K562 (cell line): ENCODE measurements around the gene AKT3. TPM values are rescaled to one million over a fixed set of nuclear protein-coding genes. Genes with fewer than 3 reads are reported as not detected.

Source experiments
- ATAC-seq: fragments of 200-7000 bp; cut with Tn5 transposase; 3 replicates; pipeline ENCODE4 v1.9.1; 2020; ENCODE audit warnings: moderate library complexity
- BruUV-seq: library from RNA; stranded (reverse); fragments of 400-500 nt; replicated peaks from 2 replicates; lab custom pipeline; 2021; lab: Mats Ljungman, UMichigan
- CTCF ChIA-PET: fragments of 300-600 bp; formaldehyde crosslinking; extraction: SDS; loops from one replicate; lab custom pipeline; 2021; ENCODE audit warnings: low intra/inter-chr PET ratio; lab: Yijun Ruan, JAX
- POLR2A ChIA-PET: fragments of 300-600, 350-650 bp; sonication (Branson Sonifier 250); formaldehyde crosslinking; extraction: SDS; loops from one replicate; lab custom pipeline; 2021; ENCODE audit warnings: antibody characterized with exemption, inconsistent platforms; lab: Yijun Ruan, JAX
- DNase-seq, 4 experiments: peaks; one replicate each; pipeline versions ENCODE4 v3.0.0 to v3.0.0-alpha.2; 2011 to 2018; ENCODE audit warnings: low spot score in 3 of 4, mixed read lengths in 3 of 4; ENCODE audit errors: extremely low read depth in 1 of 4
- FAIRE-seq: peaks from 2 replicates; lab custom pipeline; 2011; peaks lifted over from hg19 to GRCh38; lab: Jason Lieb, UNC
- H2AFZ ChIP-seq: 2 replicates; pipeline ENCODE4 v1.6.0; 2011; ENCODE audit warnings: low read depth, low read length, control low read depth, inconsistent platforms
- H3K27ac ChIP-seq: fragments of 200-600 bp; 3 replicates; pipeline ENCODE4 v1.8.0; 2011; ENCODE audit warnings: low read depth, mild to moderate bottlenecking, control low read depth, inconsistent platforms, low read length, moderate library complexity, mixed read lengths; ENCODE audit errors: extremely low read depth
- H3K27me3 ChIP-seq, 2 experiments: fragments of 300-600 bp in 1 of 2; 2 replicates in 1 of 2; 3 replicates in 1 of 2; pipeline versions ENCODE4 v1.6.0 to v1.8.0; 2011; ENCODE audit warnings: inconsistent platforms in 2 of 2, low read length in 2 of 2, mild to moderate bottlenecking in 1 of 2, mixed read lengths in 1 of 2, moderate library complexity in 1 of 2; ENCODE audit not compliant: control insufficient read depth in 2 of 2, insufficient read depth in 2 of 2
- H3K36me3 ChIP-seq: fragments of 300-600 bp; 3 replicates; pipeline ENCODE4 v1.8.0; 2011; ENCODE audit warnings: mild to moderate bottlenecking, low read length, inconsistent platforms; ENCODE audit not compliant: control insufficient read depth, insufficient read depth
- H3K4me1 ChIP-seq, 2 experiments: fragments of 200-600 bp in 1 of 2; replicated peaks in 1 of 2; 2 replicates in 1 of 2; 3 replicates in 1 of 2; pipeline versions ENCODE4 v1.5.1 to v1.8.0; 2011; ENCODE audit warnings: inconsistent platforms in 2 of 2, low read length in 2 of 2, mild to moderate bottlenecking in 1 of 2, mixed read lengths in 1 of 2, moderate library complexity in 1 of 2; ENCODE audit not compliant: control insufficient read depth in 2 of 2, insufficient read depth in 2 of 2
- H3K4me2 ChIP-seq: 2 replicates; pipeline ENCODE4 v1.6.1; 2011; ENCODE audit warnings: low read length, control low read depth, inconsistent platforms, mixed read lengths; ENCODE audit not compliant: insufficient read depth
- H3K4me3 ChIP-seq: fragments of 200-600 bp; sonication (generic), shearing (Covaris generic); 2 replicates; pipeline ENCODE4 v1.5.1; 2016; ENCODE audit warnings: control low read depth, inconsistent platforms
- H3K79me2 ChIP-seq: fragments of 200-600 bp; 3 replicates; pipeline ENCODE4 v1.8.0; 2011; ENCODE audit warnings: low read length, inconsistent platforms; ENCODE audit not compliant: control insufficient read depth, insufficient read depth
- H3K9ac ChIP-seq, 2 experiments: 2 replicates each; pipeline versions ENCODE4 v1.6.0 to v1.6.1; 2011; ENCODE audit warnings: low read depth in 2 of 2, low read length in 2 of 2, control low read depth in 1 of 2, inconsistent platforms in 1 of 2, mild to moderate bottlenecking in 1 of 2, mixed read lengths in 1 of 2; ENCODE audit not compliant: insufficient read depth in 1 of 2
- H3K9me1 ChIP-seq: one replicate; pipeline ENCODE4 v1.6.0; 2011; ENCODE audit warnings: inconsistent platforms, mild to moderate bottlenecking, low read length, moderate library complexity; ENCODE audit not compliant: control insufficient read depth, insufficient read depth
- H3K9me3 ChIP-seq: replicated peaks from 2 replicates; pipeline ENCODE4 v1.5.1; 2011; ENCODE audit warnings: low read depth, low read length, inconsistent platforms; ENCODE audit not compliant: control insufficient read depth, insufficient read depth
- H4K20me1 ChIP-seq: replicated peaks from 2 replicates; pipeline ENCODE4 v1.6.1; 2011; ENCODE audit warnings: low read length, inconsistent platforms, mixed read lengths; ENCODE audit not compliant: control insufficient read depth, insufficient read depth
- CBFB ChIP-seq: sonication (generic); formaldehyde crosslinking; IDR thresholded peaks from 2 replicates; pipeline ENCODE4 v1.4.0; 2020; ENCODE audit warnings: mild to moderate bottlenecking, missing genetic modification reagents
- ELF1 ChIP-seq: fragments of 200-800 bp; sonication (Bioruptor generic); IDR thresholded peaks from 2 replicates; pipeline ENCODE4 v1.6.1; 2016; ENCODE audit warnings: missing genetic modification characterization, missing compliant biosample characterization
- FUS ChIP-seq: fragments of 200-400 bp; formaldehyde crosslinking; optimal IDR thresholded peaks from 2 replicates; pipeline ENCODE3; 2017; ENCODE audit warnings: low read depth, low read length
- MAX ChIP-seq: sonication (generic); formaldehyde crosslinking; IDR thresholded peaks from 2 replicates; pipeline ENCODE4 v1.9.0; 2022; ENCODE audit warnings: mild to moderate bottlenecking, missing genetic modification reagents
- SREBF2 ChIP-seq: sonication (generic); formaldehyde crosslinking; IDR thresholded peaks from 2 replicates; pipeline ENCODE4 v1.4.0; 2020; ENCODE audit warnings: mild to moderate bottlenecking, missing genetic modification reagents
- U2AF2 ChIP-seq: fragments of 200-400 bp; formaldehyde crosslinking; optimal IDR thresholded peaks from 2 replicates; pipeline ENCODE3; 2017; ENCODE audit warnings: low read depth, mild to moderate bottlenecking, low read length
- ZNF584 ChIP-seq: fragments of 200-800 bp; sonication (Bioruptor generic); IDR thresholded peaks from 2 replicates; pipeline ENCODE4 v1.6.1; 2016; ENCODE audit warnings: low read depth, mild to moderate bottlenecking, missing genetic modification characterization, missing compliant biosample characterization
- WGBS: fragments of 100-300 bp; shearing (Covaris generic); methylation state at CpG from one replicate; pipeline ENCODE4 v1.1.6; 2016; ENCODE audit warnings: low coverage, mixed read lengths; ENCODE audit not compliant: insufficient coverage; ENCODE audit errors: missing lambda C conversion rate; 5-methylcytosine and 5-hydroxymethylcytosine counted together
- in situ Hi-C: fragments of 300-500 bp; cut with MboI; formaldehyde crosslinking; loops from 4 replicates; pipeline ENCODE4 v1.15.0; 2018; ENCODE audit warnings: inconsistent platforms, mixed read lengths
- intact Hi-C: fragments of 100-400 bp; cut with micrococcal nuclease; formaldehyde crosslinking; loops from 2 replicates; pipeline ENCODE4 v1.14.2; 2022
- polyA plus RNA-seq, 8 experiments: library from polyadenylated mRNA; depleted of rRNA in 4 of 8; stranded (reverse) in 5 of 8; unstranded in 3 of 8; fragments of >200 nt; fragmentation: Nextera tagmentation in 2 of 8; fragmentation: Illumina TruSeq in 1 of 8; extraction: Ambion mirVana in 2 of 8; extraction: Trizol in 1 of 8; gene quantifications; 2 replicates each; pipeline versions ENCODE4 v1.2.1 to v1.2.3, GENCODE V29; 2011 to 2014; ENCODE audit warnings: inconsistent platforms in 1 of 8, missing spikeins in 1 of 8
- total RNA-seq, 7 experiments: library from RNA; depleted of rRNA in 6 of 7; stranded (reverse); fragments of >200 nt in 6 of 7; fragmentation: Illumina TruSeq in 2 of 7; extraction: Trizol in 2 of 7; gene quantifications; 2 replicates each; pipeline versions ENCODE4 v1.2.1 to v1.2.3, GENCODE V29; 2011 to 2021; ENCODE audit warnings: low replicate concordance in 1 of 7
- TF ChIP-seq, protein P1 (sequence below): fragments of 250-450 bp; sonication (Bioruptor Pico); IDR thresholded peaks from 2 replicates; pipeline ENCODE4 v1.4.0; 2020

Gene AKT3
- total and polyA plus RNA-seq, 9 of the 15 experiments (the other 6 are each of a cell fraction or from before 2014, with no cell fraction given) = 0.04 to 0.54 (median 0.18) TPM; not detected in 1

DNA sequence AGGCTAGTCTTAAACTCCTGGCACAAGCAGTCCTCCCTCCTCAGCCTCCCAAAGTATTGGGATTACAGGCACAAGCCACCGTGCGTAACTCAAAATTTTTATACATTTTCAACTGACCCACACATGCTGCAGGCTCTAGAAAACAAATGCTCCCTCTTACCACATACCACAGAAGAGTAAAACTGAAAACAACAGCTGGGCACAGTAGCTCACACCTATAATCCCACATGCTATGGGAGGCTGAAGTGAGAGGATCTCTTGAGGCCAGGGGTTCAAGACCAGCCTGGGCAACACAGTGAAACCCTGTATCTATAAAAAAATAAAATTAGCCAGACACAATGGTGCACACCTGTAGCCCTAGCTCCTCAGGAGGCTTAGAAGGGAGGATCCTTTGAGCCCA is 56.7 kb downstream of the AKT3 start:
- DNase-seq (no peak), ATAC-seq (no peak), FAIRE-seq (no peak)
- Histone ChIP-seq H3K4me3 (no peak overlapping the region), H3K27ac (no peak overlapping the region), H3K9me3 (no peaks in the 10 kb centered on the region), H4K20me1 (no peaks in the 10 kb centered on the region), H3K4me2 (no peak overlapping the region), H2AFZ (no peak overlapping the region), H3K9ac (no peak overlapping the region), H3K9me1 (no peaks in the 10 kb centered on the region), H3K36me3 (no peaks in the 10 kb centered on the region), H3K27me3 (no peaks in the 10 kb centered on the region), H3K79me2 (no peaks in the 10 kb centered on the region), H3K4me1 (no peaks in the 10 kb centered on the region)
- in situ Hi-C loops = no loop called here
- 8% methylated on average over 2 of the region's 2 CpGs for WGBS
- no TSS peak for BruUV-seq
- intact Hi-C loops = no loop called here
- CTCF ChIA-PET = no interaction called here
- TF ChIP-seq ELF1 = no peak
- no peak for TF ChIP-seq MAX
- no peak for TF ChIP-seq ZNF584 (CRISPR knock-in tag)
- no peak for TF ChIP-seq CBFB (CRISPR knock-in tag)
- TF ChIP-seq U2AF2 = no peak
- TF ChIP-seq, protein P1, sequence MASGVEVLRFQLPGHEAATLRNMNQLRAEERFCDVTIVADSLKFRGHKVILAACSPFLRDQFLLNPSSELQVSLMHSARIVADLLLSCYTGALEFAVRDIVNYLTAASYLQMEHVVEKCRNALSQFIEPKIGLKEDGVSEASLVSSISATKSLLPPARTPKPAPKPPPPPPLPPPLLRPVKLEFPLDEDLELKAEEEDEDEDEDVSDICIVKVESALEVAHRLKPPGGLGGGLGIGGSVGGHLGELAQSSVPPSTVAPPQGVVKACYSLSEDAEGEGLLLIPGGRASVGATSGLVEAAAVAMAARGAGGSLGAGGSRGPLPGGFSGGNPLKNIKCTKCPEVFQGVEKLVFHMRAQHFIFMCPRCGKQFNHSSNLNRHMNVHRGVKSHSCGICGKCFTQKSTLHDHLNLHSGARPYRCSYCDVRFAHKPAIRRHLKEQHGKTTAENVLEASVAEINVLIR (CRISPR knock-in tag) = no peak
- TF ChIP-seq FUS = no peak
- no peak for TF ChIP-seq SREBF2 (CRISPR knock-in tag)
- TF ChIP-seq, all 486 proteins: peak for 0
- POLR2A ChIA-PET = no interaction called here
